SK-N-SH (cell line): ENCODE results near the gene CIDEB. TPM values are rescaled to one million over a fixed set of nuclear protein-coding genes. Genes with fewer than 3 reads are reported as not detected.

Experiments
- CTCF ChIA-PET: fragments of 300-600, 350-600 bp; formaldehyde crosslinking; extraction: SDS; loops from one replicate; lab custom pipeline; 2021; lab: Yijun Ruan, JAX
- POLR2A ChIA-PET: fragments of 350-600 bp; sonication (Branson Sonifier 250); formaldehyde crosslinking; extraction: SDS; loops from one replicate; lab custom pipeline; 2020; ENCODE audit warnings: antibody characterized with exemption, inconsistent platforms; lab: Yijun Ruan, JAX
- DNase-seq: peaks from one replicate; pipeline ENCODE4 v3.0.0; 2012
- H2AFZ ChIP-seq: fragments of 200-600 bp; sonication (generic); 2 replicates; pipeline ENCODE4 v1.8.1; 2016; ENCODE audit warnings: antibody characterized with exemption, mild to moderate bottlenecking, low read depth
- H3F3A ChIP-seq: fragments of 200-600 bp; sonication (generic); replicated peaks from 2 replicates; pipeline ENCODE3; 2016; ENCODE audit warnings: antibody characterized with exemption, mild to moderate bottlenecking; ENCODE audit not compliant: insufficient read depth
- H3K27ac ChIP-seq, 2 experiments: fragments of 200-500 bp in 1 of 2; fragments of 200-600 bp in 1 of 2; sonication (Bioruptor generic) in 1 of 2; sonication (generic), shearing (Covaris generic) in 1 of 2; 2 replicates each; pipeline versions ENCODE4 v1.5.1 to v1.6.1; 2014 to 2016; ENCODE audit warnings: low read depth in 2 of 2, inconsistent platforms in 1 of 2, low read length in 1 of 2, mild to moderate bottlenecking in 1 of 2, mixed read lengths in 1 of 2
- H3K27me3 ChIP-seq: fragments of 200-600 bp; sonication (generic), shearing (Covaris generic); 2 replicates; pipeline ENCODE4 v1.6.1; 2016; ENCODE audit warnings: mixed run types; ENCODE audit not compliant: insufficient read depth
- H3K36me3 ChIP-seq, 2 experiments: fragments of 200-500 bp in 1 of 2; fragments of 200-600 bp in 1 of 2; sonication (Bioruptor generic) in 1 of 2; sonication (generic) in 1 of 2; replicated peaks in 1 of 2; 2 replicates each; pipeline versions ENCODE3 to v1.5.1; 2014 to 2016; ENCODE audit warnings: low read length in 1 of 2, mild to moderate bottlenecking in 1 of 2; ENCODE audit not compliant: insufficient read depth in 2 of 2, control insufficient read depth in 1 of 2
- H3K4me1 ChIP-seq, 2 experiments: fragments of 200-500 bp in 1 of 2; fragments of 200-600 bp in 1 of 2; sonication (Bioruptor generic) in 1 of 2; sonication (generic), shearing (Covaris generic) in 1 of 2; 2 replicates each; pipeline versions ENCODE4 v1.5.1 to v1.6.1; 2014 to 2016; ENCODE audit warnings: low read depth in 1 of 2, low read length in 1 of 2, mixed run types in 1 of 2; ENCODE audit not compliant: insufficient read depth in 2 of 2, control insufficient read depth in 1 of 2
- H3K4me2 ChIP-seq: fragments of 200-600 bp; sonication (generic), shearing (Covaris generic); 2 replicates; pipeline ENCODE4 v1.6.1; 2017; ENCODE audit warnings: mixed run types
- H3K4me3 ChIP-seq, 2 experiments: fragments of 200-500 bp in 1 of 2; fragments of 200-600 bp in 1 of 2; sonication (Bioruptor generic) in 1 of 2; sonication (generic), shearing (Covaris generic) in 1 of 2; 2 replicates each; pipeline versions ENCODE4 v1.5.1 to v1.8.1; 2014 to 2016; ENCODE audit warnings: low read depth in 2 of 2, inconsistent platforms in 1 of 2, low read length in 1 of 2, mild to moderate bottlenecking in 1 of 2, mixed read lengths in 1 of 2, moderate library complexity in 1 of 2
- H3K79me2 ChIP-seq: fragments of 200-600 bp; sonication (generic); 2 replicates; pipeline ENCODE4 v1.8.1; 2017; ENCODE audit warnings: mild to moderate bottlenecking; ENCODE audit not compliant: insufficient read depth
- H3K9ac ChIP-seq: fragments of 200-600 bp; sonication (generic); 2 replicates; pipeline ENCODE4 v1.6.1; 2017; ENCODE audit warnings: mixed run types
- H3K9me2 ChIP-seq: fragments of 200-600 bp; sonication (generic); 2 replicates; pipeline ENCODE4 v1.6.1; 2017; ENCODE audit warnings: mixed run types
- H3K9me3 ChIP-seq: fragments of 200-600 bp; sonication (generic); 2 replicates; pipeline ENCODE4 v1.6.1; 2017; ENCODE audit warnings: mixed run types, mild to moderate bottlenecking, moderate library complexity
- H4K20me1 ChIP-seq: fragments of 200-600 bp; sonication (generic); 2 replicates; pipeline ENCODE4 v1.6.1; 2017; ENCODE audit warnings: mild to moderate bottlenecking, mixed run types; ENCODE audit not compliant: insufficient read depth
- CHD2 ChIP-seq: fragments of 150-350 bp; IDR thresholded peaks from 2 replicates; pipeline ENCODE4 v1.6.1; 2018; ENCODE audit warnings: low read length; ENCODE audit not compliant: partially characterized antibody
- ELF1 ChIP-seq: IDR thresholded peaks from 2 replicates; pipeline ENCODE4 v1.4.0; 2012
- EP300 ChIP-seq, 2 experiments: IDR thresholded peaks; 2 replicates each; pipeline versions ENCODE4 v1.4.0 to v1.6.1; 2012; ENCODE audit warnings: borderline replicate concordance in 1 of 2, low read depth in 1 of 2, low read length in 1 of 2
- EZH2phosphoT487 ChIP-seq: fragments of 200-600 bp; sonication (generic); IDR thresholded peaks from 2 replicates; pipeline ENCODE4 v1.6.1; 2017; ENCODE audit warnings: low read depth, mixed run types, mild to moderate bottlenecking, antibody characterized with exemption, moderate library complexity, borderline replicate concordance
- FOSL2 ChIP-seq: IDR thresholded peaks from 2 replicates; pipeline ENCODE4 v1.4.0; 2012; ENCODE audit warnings: low read depth, mild to moderate bottlenecking, moderate library complexity, borderline replicate concordance
- FOXM1 ChIP-seq: IDR thresholded peaks from 2 replicates; pipeline ENCODE4 v1.4.0; 2012; ENCODE audit warnings: low read depth, mild to moderate bottlenecking
- GABPA ChIP-seq: IDR thresholded peaks from 2 replicates; pipeline ENCODE4 v1.4.0; 2012; ENCODE audit warnings: low read depth, mild to moderate bottlenecking
- GATA2 ChIP-seq: sonication (generic); formaldehyde crosslinking; IDR thresholded peaks from 2 replicates; pipeline ENCODE4 v1.5.0; 2020; ENCODE audit warnings: mild to moderate bottlenecking, missing genetic modification reagents
- MEF2A ChIP-seq: IDR thresholded peaks from 2 replicates; pipeline ENCODE4 v1.4.0; 2012; ENCODE audit warnings: low read depth, borderline replicate concordance
- NFIC ChIP-seq: IDR thresholded peaks from 2 replicates; pipeline ENCODE4 v1.4.0; 2012; ENCODE audit warnings: borderline replicate concordance
- POLR2AphosphoS5 ChIP-seq: IDR thresholded peaks from 2 replicates; pipeline ENCODE4 v1.6.1; 2012; ENCODE audit warnings: low read depth, low read length
- RAD21 ChIP-seq: IDR thresholded peaks from 2 replicates; pipeline ENCODE4 v1.6.1; 2012; ENCODE audit warnings: mild to moderate bottlenecking, low read length
- RFX5 ChIP-seq: IDR thresholded peaks from 2 replicates; pipeline ENCODE4 v1.6.1; 2012; ENCODE audit warnings: mild to moderate bottlenecking, improper control_type of control experiment, low read length
- TCF12 ChIP-seq: IDR thresholded peaks from 2 replicates; pipeline ENCODE4 v1.4.0; 2012
- YY1 ChIP-seq: IDR thresholded peaks from 2 replicates; pipeline ENCODE4 v1.4.0; 2012; ENCODE audit warnings: low read depth, mild to moderate bottlenecking
- WGBS: methylation state at CpG from one replicate; pipeline ENCODE4 v1.1.6; 2017; ENCODE audit warnings: low lambda C conversion rate; 5-methylcytosine and 5-hydroxymethylcytosine counted together
- polyA plus RNA-seq, 3 experiments: library from polyadenylated mRNA; depleted of rRNA; stranded (reverse); fragments of >200 nt; gene quantifications; 2 replicates each; pipeline ENCODE4 v1.2.3, GENCODE V29; 2012
- TF ChIP-seq, protein P1 (sequence below): fragments of 200-600 bp; sonication (generic); IDR thresholded peaks from 2 replicates; pipeline ENCODE4 v1.6.1; 2017; ENCODE audit warnings: antibody characterized with exemption, mild to moderate bottlenecking, moderate library complexity
- TF ChIP-seq, protein P2 (sequence below): IDR thresholded peaks from 2 replicates; pipeline ENCODE4; 2012
- TF ChIP-seq, protein P3 (sequence below): IDR thresholded peaks from 2 replicates; pipeline ENCODE4 v1.4.0; 2012; ENCODE audit warnings: low read depth, borderline replicate concordance

The CIDEB gene
- polyA plus RNA-seq, 1 of the 3 experiments (the other 2 are of a cell fraction), result 0.05 TPM

DNA sequence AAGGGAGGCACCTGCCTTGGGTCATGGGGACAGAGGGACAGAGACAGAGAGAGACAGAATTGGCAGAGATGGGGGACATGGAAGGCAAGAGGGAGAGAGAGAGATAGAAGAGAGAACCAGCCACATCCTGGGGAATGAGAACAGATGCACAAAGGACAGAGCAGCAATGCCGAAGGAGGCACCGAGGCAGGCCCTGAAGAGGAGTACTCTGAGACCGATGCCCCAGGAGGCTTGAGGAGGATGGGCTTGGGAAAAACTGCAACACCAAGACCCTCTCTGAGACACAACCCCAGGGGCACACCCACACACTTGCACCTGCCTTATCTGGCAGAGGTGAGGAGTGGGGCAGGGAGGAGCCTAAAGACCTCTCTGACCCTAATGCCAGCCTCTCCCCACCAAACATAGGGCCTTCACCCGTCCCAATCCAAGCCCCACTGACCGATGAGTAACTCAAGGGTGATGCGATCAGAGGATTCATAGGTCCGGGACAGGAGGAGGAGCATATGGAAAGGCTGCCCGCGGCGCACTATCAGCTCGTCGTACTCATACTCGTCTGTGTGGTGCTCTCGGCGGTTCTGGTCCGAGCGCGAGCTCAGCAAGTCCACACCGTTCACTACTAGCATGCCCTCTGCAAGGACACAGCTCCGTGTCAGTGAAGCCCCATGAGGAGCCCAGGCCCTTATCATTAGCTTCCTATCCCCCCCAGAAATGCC lies 46.4 kb downstream of the CIDEB start:
- H4K20me1 ChIP-seq, result no peaks in the 10 kb centered on the region
- peaks cover 3 to 10% of the 10 kb centered on the region in 2 experiments for H3K36me3 ChIP-seq
- no peak overlapping the region for H3K27ac ChIP-seq
- H3K27me3 ChIP-seq, result no peaks in the 10 kb centered on the region
- no peak overlapping the region for H3K9ac ChIP-seq
- CTCF ChIA-PET, result interaction anchor here (1.1 to 3.7 kb wide), 3 partner anchors 19 to 46 kb away, joined by 4 to 20 read pairs (median 5); partner anchors contain the start of genes CIDEB and TINF2
- H3K9me2 ChIP-seq, result no peaks in the 10 kb centered on the region
- H3K4me2 ChIP-seq, result no peak overlapping the region
- no peak for DNase-seq
- TF ChIP-seq NFIC (no peak), GATA2 (no peak), EZH2phosphoT487 (no peak), TCF12 (no peak), MEF2A (no peak), RAD21 (no peak), GABPA (no peak), YY1 (no peak), FOSL2 (no peak), FOXM1 (no peak), EP300 (IDR thresholded peaks at IDR 0.05; ENCODE audit: borderline replicate concordance in 1 of 2, low read depth in 1 of 2, low read length in 1 of 2) (no peak), POLR2AphosphoS5 (no peak), ELF1 (no peak), RFX5 (no peak), CHD2 (no peak)
- TF ChIP-seq, protein P1, sequence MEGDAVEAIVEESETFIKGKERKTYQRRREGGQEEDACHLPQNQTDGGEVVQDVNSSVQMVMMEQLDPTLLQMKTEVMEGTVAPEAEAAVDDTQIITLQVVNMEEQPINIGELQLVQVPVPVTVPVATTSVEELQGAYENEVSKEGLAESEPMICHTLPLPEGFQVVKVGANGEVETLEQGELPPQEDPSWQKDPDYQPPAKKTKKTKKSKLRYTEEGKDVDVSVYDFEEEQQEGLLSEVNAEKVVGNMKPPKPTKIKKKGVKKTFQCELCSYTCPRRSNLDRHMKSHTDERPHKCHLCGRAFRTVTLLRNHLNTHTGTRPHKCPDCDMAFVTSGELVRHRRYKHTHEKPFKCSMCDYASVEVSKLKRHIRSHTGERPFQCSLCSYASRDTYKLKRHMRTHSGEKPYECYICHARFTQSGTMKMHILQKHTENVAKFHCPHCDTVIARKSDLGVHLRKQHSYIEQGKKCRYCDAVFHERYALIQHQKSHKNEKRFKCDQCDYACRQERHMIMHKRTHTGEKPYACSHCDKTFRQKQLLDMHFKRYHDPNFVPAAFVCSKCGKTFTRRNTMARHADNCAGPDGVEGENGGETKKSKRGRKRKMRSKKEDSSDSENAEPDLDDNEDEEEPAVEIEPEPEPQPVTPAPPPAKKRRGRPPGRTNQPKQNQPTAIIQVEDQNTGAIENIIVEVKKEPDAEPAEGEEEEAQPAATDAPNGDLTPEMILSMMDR, result no peak
- TF ChIP-seq, protein P2, sequence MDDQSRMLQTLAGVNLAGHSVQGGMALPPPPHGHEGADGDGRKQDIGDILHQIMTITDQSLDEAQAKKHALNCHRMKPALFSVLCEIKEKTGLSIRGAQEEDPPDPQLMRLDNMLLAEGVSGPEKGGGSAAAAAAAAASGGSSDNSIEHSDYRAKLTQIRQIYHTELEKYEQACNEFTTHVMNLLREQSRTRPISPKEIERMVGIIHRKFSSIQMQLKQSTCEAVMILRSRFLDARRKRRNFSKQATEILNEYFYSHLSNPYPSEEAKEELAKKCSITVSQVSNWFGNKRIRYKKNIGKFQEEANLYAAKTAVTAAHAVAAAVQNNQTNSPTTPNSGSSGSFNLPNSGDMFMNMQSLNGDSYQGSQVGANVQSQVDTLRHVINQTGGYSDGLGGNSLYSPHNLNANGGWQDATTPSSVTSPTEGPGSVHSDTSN, result no peak
- TF ChIP-seq, protein P3, sequence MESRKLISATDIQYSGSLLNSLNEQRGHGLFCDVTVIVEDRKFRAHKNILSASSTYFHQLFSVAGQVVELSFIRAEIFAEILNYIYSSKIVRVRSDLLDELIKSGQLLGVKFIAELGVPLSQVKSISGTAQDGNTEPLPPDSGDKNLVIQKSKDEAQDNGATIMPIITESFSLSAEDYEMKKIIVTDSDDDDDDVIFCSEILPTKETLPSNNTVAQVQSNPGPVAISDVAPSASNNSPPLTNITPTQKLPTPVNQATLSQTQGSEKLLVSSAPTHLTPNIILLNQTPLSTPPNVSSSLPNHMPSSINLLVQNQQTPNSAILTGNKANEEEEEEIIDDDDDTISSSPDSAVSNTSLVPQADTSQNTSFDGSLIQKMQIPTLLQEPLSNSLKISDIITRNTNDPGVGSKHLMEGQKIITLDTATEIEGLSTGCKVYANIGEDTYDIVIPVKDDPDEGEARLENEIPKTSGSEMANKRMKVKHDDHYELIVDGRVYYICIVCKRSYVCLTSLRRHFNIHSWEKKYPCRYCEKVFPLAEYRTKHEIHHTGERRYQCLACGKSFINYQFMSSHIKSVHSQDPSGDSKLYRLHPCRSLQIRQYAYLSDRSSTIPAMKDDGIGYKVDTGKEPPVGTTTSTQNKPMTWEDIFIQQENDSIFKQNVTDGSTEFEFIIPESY, result no peak
- TF ChIP-seq, all 33 proteins: peak for 0
- Histone ChIP-seq H3F3A (peaks cover 5% of the 10 kb centered on the region), H3K9me3 (no peaks in the 10 kb centered on the region), H3K4me1 (peaks cover 0 to 3% of the 10 kb centered on the region in 2 experiments; a peak in 1 of 4 replicates), H2AFZ (no peak overlapping the region), H3K79me2 (no peaks in the 10 kb centered on the region), H3K4me3 (no peak overlapping the region)
- POLR2A ChIA-PET, result interaction anchor here (1.5 kb wide), 1 partner anchor 9 kb away, joined by 5 read pairs; no protein-coding TSS in a partner anchor
- 91% methylated on average over 18 of the region's 20 CpGs for WGBS
